ENCODE data around the gene ZWILCH.
A peak's percentile ranks its signal among the peaks of the same experiment; 100 is the strongest.

- TF ChIP-seq RAD21 (IDR thresholded peaks at IDR 0.05; ENCODE audit: low read depth) = peak; percentile 61
- TF ChIP-seq, protein P1, sequence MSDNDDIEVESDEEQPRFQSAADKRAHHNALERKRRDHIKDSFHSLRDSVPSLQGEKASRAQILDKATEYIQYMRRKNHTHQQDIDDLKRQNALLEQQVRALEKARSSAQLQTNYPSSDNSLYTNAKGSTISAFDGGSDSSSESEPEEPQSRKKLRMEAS (IDR thresholded peaks at IDR 0.05) = no peak
- TF ChIP-seq NFIC (IDR thresholded peaks at IDR 0.05) = no peak
- TF ChIP-seq CREB1 (IDR thresholded peaks at IDR 0.05; ENCODE audit: low read depth) = no peak
- no peak for TF ChIP-seq USF1 (IDR thresholded peaks at IDR 0.05)
- TF ChIP-seq FOXM1 (IDR thresholded peaks at IDR 0.05; ENCODE audit: borderline replicate concordance, low read depth) = no peak
- TF ChIP-seq TCF12 (IDR thresholded peaks at IDR 0.05; ENCODE audit: low read depth) = no peak
Observed at GRCh38 chr15:66566963-66567531, 61.9 kb downstream of the ZWILCH start.
